Mesenteric fat pad (tissue), 1 donor: Measurements from ENCODE around the gene TREML4. TPM values are rescaled to one million over a fixed set of nuclear protein-coding genes. Genes with fewer than 3 reads are reported as not detected.
"Not testable (repeated sequence)": the region's sequence is repeated elsewhere in the genome, so short reads cannot be mapped to it uniquely, and the experiment has no call there.

ENCODE experiments used
- DNase-seq: peaks from one replicate; pipeline ENCODE4 v3.0.0-alpha.2; 2020; ENCODE audit warnings: low spot score
- total RNA-seq: library from RNA; stranded (reverse); fragmentation: NEBNext Ultra II Directional; extraction: Animal tissue kit (Norgen Biotek cat#: 25700); gene quantifications from one replicate; pipeline ENCODE4 v1.2.1, GENCODE V29; 2021
- donor health status: DM: yes; HTN: yes; CAD: no.

The TREML4 gene
- total RNA-seq, 1 donor from 2014 or later = 0.67 TPM

- no peak for DNase-seq
Measured at GRCh38 chr6:41204156-41204555, 24.0 kb upstream of the TREML4 start.

DNA sequence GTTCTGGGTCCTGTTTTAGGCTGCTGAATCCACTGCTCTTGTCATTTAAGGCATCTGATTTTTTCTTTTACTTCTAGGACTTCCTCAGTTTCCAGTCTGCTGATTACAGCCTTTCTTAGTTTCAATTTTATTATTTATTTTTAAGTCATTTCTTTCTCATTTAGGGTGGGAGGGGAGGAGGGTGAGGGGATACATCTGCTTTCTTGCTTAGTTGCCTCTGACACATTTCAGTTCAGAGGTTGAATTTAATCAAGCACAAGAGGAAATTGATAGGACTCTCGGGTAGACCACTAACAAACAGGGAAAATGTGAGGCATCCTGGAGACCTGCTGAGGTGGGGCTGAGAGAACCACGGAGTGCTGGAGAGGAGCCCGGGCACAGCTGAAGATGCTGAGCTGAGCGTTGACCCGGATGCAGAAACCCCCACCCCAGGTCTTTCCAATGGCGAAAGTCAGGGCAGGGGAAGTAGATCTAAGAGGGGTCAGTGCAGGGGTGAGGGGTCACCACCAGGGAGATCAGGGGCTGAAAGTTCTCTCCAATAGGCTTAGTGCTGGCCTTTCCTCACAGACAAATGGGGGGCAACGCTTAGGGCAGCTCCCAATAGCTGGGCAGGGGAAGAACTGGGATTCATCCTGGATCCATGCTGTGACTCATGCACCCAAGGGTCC, 19.6 kb upstream of the TREML4 start:
- DNase-seq = peak; percentile 67

DNA sequence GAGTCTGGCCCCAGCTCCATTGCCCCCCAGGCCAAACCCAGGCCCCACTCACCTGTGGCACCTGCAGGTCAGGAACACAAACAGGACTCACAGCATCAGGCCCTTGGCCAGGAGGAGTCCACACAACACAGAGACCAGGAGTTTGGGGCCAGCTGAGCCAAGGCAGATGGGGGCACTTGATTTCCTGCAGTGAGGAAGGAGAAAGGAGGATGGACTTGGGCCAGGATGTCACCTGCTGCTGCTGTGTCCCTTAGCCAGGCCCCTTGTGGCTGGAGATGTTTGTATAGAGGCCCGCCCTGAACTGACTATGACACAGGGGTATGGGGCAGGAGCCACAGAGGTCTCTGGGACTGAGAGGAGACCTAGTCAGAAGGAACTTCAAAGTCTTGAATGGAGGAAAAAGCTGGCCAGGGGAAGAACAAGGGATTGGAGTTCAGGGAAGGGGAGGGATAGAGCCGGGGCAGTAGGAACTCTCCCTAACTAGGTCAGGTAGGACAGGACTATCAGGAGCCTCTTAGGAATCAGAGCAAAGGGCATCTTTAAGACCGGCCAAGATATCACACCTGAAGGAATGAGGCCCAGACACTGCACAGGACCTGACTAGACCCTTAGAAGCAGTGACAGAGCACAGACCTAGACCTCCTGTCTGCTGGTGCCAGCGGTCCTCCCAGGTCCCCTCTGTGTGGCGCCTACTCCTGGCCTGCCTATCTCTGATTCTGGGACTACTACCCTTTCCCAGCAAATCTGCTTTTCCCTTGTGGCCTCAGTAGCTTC, 18.4 kb upstream of the TREML4 start:
- peak; percentile 72 for DNase-seq

DNA sequence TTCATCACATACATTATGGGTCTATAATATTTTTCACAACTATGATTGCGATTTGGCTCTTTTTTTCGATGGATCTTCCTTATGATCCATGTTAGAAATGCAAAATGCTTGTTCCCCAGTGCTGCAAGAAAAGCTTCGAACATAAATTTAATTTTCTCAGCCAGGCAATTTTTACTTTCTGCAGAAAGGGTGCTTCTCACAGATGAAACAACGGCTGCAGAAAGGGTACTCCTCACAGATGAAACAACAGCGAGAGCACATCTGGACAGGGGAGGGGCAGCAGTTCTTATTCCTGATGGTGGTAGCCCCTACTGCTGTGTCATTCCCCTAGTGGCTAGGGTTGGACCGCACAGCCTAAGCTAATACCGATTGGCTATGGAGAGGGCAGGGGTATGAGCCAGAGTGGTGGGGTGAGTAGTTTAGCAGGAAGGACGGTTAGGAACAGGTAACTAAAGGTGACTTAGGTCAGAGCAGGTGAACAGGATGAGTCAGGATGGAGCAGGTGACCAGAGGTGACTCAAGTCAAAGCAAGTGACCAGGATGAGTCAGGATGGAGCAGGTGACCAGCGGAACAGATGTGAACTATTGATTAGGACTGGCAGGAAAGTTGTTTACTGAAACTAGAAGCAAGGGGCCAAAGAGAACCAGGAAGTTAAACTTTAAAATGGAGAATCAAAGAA, 13.4 kb upstream of the TREML4 start:
- peak; percentile 18 for DNase-seq

GRCh38 chr6:41215777-41216176, 12.4 kb upstream of the TREML4 start:
- DNase-seq = peak; percentile 18

GRCh38 chr6:41216616-41217015, 11.5 kb upstream of the TREML4 start:
- peak; percentile 74 for DNase-seq

GRCh38 chr6:41222045-41222444, 6.1 kb upstream of the TREML4 start:
- peak; percentile 60 for DNase-seq

DNA sequence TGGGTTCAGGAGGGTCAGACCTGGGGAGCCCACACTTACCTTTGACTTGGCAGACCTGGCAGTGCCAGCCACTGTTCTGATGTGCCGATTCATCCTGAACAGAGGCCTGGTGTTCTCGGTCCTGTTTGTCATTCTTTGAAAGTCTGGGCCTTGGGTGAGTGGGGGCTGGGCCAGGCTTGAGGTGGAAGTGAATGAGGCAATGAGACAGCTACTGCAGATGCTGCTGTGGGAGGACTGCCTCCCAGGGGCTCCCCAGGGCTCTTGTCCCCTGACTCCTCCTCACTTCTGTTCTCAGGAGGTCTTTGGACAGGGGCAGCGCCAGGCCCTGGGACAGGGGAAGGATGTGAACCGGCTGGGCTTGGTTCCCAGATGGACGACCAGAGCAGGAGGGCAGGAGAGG, 5.6 kb upstream of the TREML4 start:
- peak; percentile 57 for DNase-seq

- DNase-seq = no peak
Measured at GRCh38 chr6:41224800-41225199, 3.3 kb upstream of the TREML4 start.

DNA sequence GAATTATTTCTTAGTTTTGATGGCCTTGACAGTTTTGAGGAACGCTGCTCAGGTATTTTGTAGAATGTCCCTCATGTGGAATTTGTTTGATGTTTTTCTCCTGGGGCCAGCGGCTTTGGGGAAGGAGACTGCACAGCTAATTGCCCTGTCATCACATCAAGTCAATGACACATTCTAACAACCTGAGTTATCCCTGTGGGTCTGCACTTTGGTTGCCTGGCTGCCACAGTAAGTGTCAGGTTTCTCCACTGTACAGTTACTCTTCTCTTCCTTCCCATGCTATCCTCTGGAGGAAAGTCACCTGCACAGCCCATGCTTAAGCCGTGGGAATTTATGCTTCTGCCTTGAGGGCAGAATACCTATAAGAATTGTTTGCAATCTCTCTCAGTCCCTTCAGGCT, 1.4 kb upstream of the TREML4 start:
- DNase-seq = no peak

DNA sequence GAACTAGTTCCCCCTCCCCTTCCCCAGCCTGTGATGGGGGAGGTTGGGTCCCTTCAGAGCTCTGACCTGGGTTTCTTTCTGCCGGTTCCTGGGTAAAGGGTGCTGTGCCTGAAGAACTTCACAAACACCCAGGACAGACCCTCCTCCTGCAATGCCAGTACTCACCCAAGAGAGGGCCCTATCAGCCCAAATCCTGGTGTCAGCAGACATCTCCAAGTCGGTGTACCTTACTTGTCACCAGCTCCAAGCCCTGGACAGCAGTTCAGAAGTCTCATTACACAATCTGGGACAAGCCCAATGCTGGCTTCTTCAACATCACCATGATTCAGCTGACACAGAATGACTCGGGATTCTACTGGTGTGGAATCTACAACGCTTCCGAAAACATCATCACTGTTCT, 467 bp downstream of the TREML4 start:
- peak; percentile 53 for DNase-seq

DNA sequence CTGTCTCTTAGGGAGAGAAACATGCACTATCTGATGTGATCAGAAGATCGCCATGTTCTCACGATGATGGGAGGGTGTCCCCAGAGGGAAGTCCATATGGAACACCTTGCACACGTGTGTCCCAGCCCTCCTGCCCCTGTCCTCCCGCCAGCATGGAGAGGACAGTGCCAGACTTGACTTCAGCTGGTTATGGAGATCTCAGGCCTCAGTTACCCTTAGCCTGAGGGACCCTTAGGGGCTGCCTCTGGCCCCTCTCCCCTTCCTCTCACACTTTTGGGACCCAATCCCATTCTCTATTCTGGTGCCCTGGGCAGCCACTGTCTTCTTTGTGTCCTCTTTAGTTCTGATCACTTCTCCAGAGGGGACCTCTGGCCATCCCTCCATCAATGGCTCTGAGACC, 1.6 kb downstream of the TREML4 start:
- DNase-seq = peak; percentile 62

DNA sequence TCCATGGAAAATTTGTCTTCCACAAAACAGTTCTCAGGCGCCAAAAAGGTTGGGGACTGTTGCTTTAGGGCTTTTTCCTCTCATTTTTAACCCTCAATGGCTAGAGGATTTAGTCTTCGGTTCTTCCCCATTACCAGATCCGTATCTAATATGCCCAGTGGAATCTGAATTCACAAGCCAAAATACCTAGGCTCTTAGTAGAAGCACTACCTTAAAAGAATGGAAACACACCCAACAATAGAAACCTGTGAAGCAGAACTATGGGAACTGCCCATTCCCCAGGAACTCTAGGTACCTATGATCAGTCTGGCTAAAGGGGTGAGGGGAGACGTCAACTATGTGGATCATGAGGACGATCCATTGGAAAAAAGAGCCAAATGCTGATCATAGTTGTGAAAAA, 3.1 kb downstream of the TREML4 start:
- no peak for DNase-seq

DNA sequence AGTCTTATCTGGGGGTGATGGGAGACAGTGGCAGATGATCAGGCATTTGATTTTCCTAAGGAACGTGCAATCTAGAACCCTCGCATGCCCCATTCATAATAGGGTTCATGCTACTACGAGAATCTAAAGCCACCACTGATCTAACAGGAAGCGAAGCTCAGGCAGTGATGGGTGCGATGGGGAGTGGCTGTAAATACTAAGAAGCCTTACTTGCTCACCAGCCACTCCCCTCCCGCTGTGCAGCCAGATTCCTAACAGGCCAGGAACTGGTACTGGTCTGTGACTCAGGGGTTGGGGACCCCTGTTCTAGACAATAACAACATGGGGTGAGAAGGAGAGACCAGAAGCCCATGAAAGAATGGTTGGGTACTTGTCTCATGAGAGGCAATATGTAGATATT, 4.5 kb downstream of the TREML4 start:
- DNase-seq = peak; percentile 37

GRCh38 chr6:41236276-41236675, 8.1 kb downstream of the TREML4 start:
- no peak for DNase-seq

GRCh38 chr6:41237128-41237527, 9.0 kb downstream of the TREML4 start:
- no peak for DNase-seq

- no peak for DNase-seq
Measured at GRCh38 chr6:41239467-41240159, 11.5 kb downstream of the TREML4 start.

DNA sequence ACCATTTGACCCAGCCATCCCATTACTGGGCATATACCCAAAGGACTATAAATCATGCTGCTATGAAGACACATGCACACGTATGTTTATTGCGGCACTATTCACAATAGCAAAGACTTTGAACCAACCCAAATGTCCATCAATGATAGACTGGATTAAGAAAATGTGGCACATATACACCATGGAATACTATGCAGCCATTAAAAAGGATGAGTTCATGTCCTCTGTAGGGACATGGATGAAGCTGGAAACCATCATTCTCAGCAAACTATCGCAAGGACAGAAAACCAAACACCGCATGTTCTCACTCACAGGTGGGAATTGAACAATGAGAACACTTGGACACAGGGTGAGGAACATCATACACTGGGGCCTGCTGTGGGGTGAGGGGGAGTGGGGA, 18.4 kb downstream of the TREML4 start:
- DNase-seq = not testable (repeated sequence)

GRCh38 chr6:41247288-41247865, 19.2 kb downstream of the TREML4 start:
- DNase-seq = no peak

- DNase-seq = no peak
Measured at GRCh38 chr6:41247882-41248705, 19.9 kb downstream of the TREML4 start.
